Effector memory CD4-positive, alpha-beta T cell (primary cell): ENCODE results near the gene TEKTIP1.
A peak's percentile ranks its signal among the peaks of the same experiment; 100 is the strongest.

Experiments used
- DNase-seq, 3 donors: peaks; one replicate each; pipeline ENCODE4 v3.0.0-alpha.2; 2020
- H3K27ac ChIP-seq: 2 replicates; pipeline ENCODE4 v1.7.0; 2013; ENCODE audit warnings: mild to moderate bottlenecking, low read length, moderate library complexity; ENCODE audit not compliant: insufficient read depth, poor library complexity, severe bottlenecking
- H3K27me3 ChIP-seq: replicated peaks from 2 replicates; pipeline ENCODE4 v1.7.0; 2013; ENCODE audit warnings: mild to moderate bottlenecking, low read length; ENCODE audit not compliant: insufficient read depth, control insufficient read depth, poor library complexity, severe bottlenecking
- H3K36me3 ChIP-seq: 2 replicates; pipeline ENCODE4 v1.7.0; 2013; ENCODE audit warnings: mild to moderate bottlenecking, low read length, moderate library complexity; ENCODE audit not compliant: control insufficient read depth, insufficient read depth
- H3K4me1 ChIP-seq: 2 replicates; pipeline ENCODE4 v1.7.0; 2013; ENCODE audit warnings: low read length, mild to moderate bottlenecking; ENCODE audit not compliant: control insufficient read depth, insufficient read depth, poor library complexity, severe bottlenecking
- H3K4me3 ChIP-seq: 2 replicates; pipeline ENCODE4 v1.7.0; 2013; ENCODE audit warnings: low read length, low read depth, mild to moderate bottlenecking; ENCODE audit not compliant: insufficient read depth, poor library complexity, severe bottlenecking
- H3K9me3 ChIP-seq: 2 replicates; pipeline ENCODE4 v1.7.0; 2013; ENCODE audit warnings: mild to moderate bottlenecking, low read length, moderate library complexity; ENCODE audit not compliant: control insufficient read depth

The TEKTIP1 gene

GRCh38 chr19:3516675-3517207, 22.2 kb upstream of the TEKTIP1 start:
- Histone ChIP-seq H3K27me3 (no peaks in the 10 kb centered on the region), H3K36me3 (peaks cover 8% of the 10 kb centered on the region), H3K4me3 (no peak overlapping the region), H3K27ac (no peak overlapping the region), H3K9me3 (no peaks in the 10 kb centered on the region), H3K4me1 (peaks cover 10% of the 10 kb centered on the region)
- DNase-seq: peak in 1 of 3 donors; percentile 38

- no peaks in the 10 kb centered on the region for H3K27me3 ChIP-seq
- H3K4me3 ChIP-seq: no peak overlapping the region
- H3K4me1 ChIP-seq: peaks cover 10% of the 10 kb centered on the region
- DNase-seq: no peak
- H3K36me3 ChIP-seq: peaks cover 11% of the 10 kb centered on the region
- H3K9me3 ChIP-seq: no peaks in the 10 kb centered on the region
- no peak overlapping the region for H3K27ac ChIP-seq
Measured at GRCh38 chr19:3517638-3518037, 21.3 kb upstream of the TEKTIP1 start.

GRCh38 chr19:3518255-3518654, 20.7 kb upstream of the TEKTIP1 start:
- no peak for DNase-seq
- Histone ChIP-seq H3K4me1 (peaks cover 10% of the 10 kb centered on the region), H3K9me3 (no peaks in the 10 kb centered on the region), H3K27ac (no peak overlapping the region), H3K27me3 (no peaks in the 10 kb centered on the region), H3K36me3 (peaks cover 18% of the 10 kb centered on the region), H3K4me3 (no peak overlapping the region)

- no peak for DNase-seq
- no peak overlapping the region for H3K4me3 ChIP-seq
- H3K27me3 ChIP-seq: no peaks in the 10 kb centered on the region
- peaks cover 22% of the 10 kb centered on the region for H3K36me3 ChIP-seq
- H3K9me3 ChIP-seq: no peaks in the 10 kb centered on the region
- peaks cover 10% of the 10 kb centered on the region for H3K4me1 ChIP-seq
- no peak overlapping the region for H3K27ac ChIP-seq
Measured at GRCh38 chr19:3518659-3519058, 20.3 kb upstream of the TEKTIP1 start.

GRCh38 chr19:3519126-3519525, 19.8 kb upstream of the TEKTIP1 start:
- DNase-seq: no peak
- Histone ChIP-seq H3K27ac (no peak overlapping the region), H3K4me3 (no peak overlapping the region), H3K27me3 (no peaks in the 10 kb centered on the region), H3K9me3 (no peaks in the 10 kb centered on the region), H3K36me3 (peaks cover 23% of the 10 kb centered on the region), H3K4me1 (peaks cover 10% of the 10 kb centered on the region)

GRCh38 chr19:3520166-3521103, 18.5 kb upstream of the TEKTIP1 start:
- Histone ChIP-seq H3K4me3 (no peak overlapping the region), H3K27me3 (no peaks in the 10 kb centered on the region), H3K4me1 (peaks cover 10% of the 10 kb centered on the region), H3K9me3 (no peaks in the 10 kb centered on the region), H3K36me3 (peaks cover 32% of the 10 kb centered on the region), H3K27ac (no peak overlapping the region)
- no peak for DNase-seq

GRCh38 chr19:3521104-3521445, 17.9 kb upstream of the TEKTIP1 start:
- H3K9me3 ChIP-seq: no peaks in the 10 kb centered on the region
- no peak for DNase-seq
- H3K27ac ChIP-seq: no peak overlapping the region
- peaks cover 10% of the 10 kb centered on the region for H3K4me1 ChIP-seq
- no peaks in the 10 kb centered on the region for H3K27me3 ChIP-seq
- H3K4me3 ChIP-seq: no peak overlapping the region
- peaks cover 38% of the 10 kb centered on the region for H3K36me3 ChIP-seq

GRCh38 chr19:3522421-3523360, 16.3 kb upstream of the TEKTIP1 start:
- Histone ChIP-seq H3K9me3 (no peaks in the 10 kb centered on the region), H3K36me3 (peaks cover 53% of the 10 kb centered on the region), H3K4me3 (no peak overlapping the region), H3K27me3 (no peaks in the 10 kb centered on the region), H3K27ac (no peak overlapping the region), H3K4me1 (no peaks in the 10 kb centered on the region)
- DNase-seq: no peak

GRCh38 chr19:3523361-3524077, 15.5 kb upstream of the TEKTIP1 start:
- H3K36me3 ChIP-seq: peaks cover 55% of the 10 kb centered on the region

More at GRCh38 chr19:3523361-3524077, 15.5 kb upstream of the TEKTIP1 start:
- Histone ChIP-seq H3K4me1 (no peaks in the 10 kb centered on the region), H3K27me3 (no peaks in the 10 kb centered on the region), H3K9me3 (no peaks in the 10 kb centered on the region), H3K4me3 (no peak overlapping the region), H3K27ac (no peak overlapping the region)
- DNase-seq: no peak
